Testis (tissue), 3 donors: ENCODE results near the gene CERS5. TPM values are rescaled to one million over a fixed set of nuclear protein-coding genes. Genes with fewer than 3 reads are reported as not detected.
A peak's percentile ranks its signal among the peaks of the same experiment; 100 is the strongest.

Experiments used
- DNase-seq: peaks from one replicate; pipeline ENCODE4 v3.0.0-alpha.2; 2019
- H3K27ac ChIP-seq, 2 donors: fragments of 200-600 bp; sonication (generic); one replicate each; pipeline ENCODE4 v1.5.1; 2019
- H3K27me3 ChIP-seq: fragments of 200-600 bp; sonication (generic); one replicate; pipeline ENCODE4 v1.5.1; 2019
- H3K36me3 ChIP-seq: fragments of 200-600 bp; sonication (generic); one replicate; pipeline ENCODE4 v1.5.1; 2017; ENCODE audit warnings: low read depth; ENCODE audit errors: missing control alignments
- H3K4me1 ChIP-seq: fragments of 200-600 bp; sonication (generic); one replicate; pipeline ENCODE4 v1.5.1; 2019
- H3K4me3 ChIP-seq, 2 donors: fragments of 200-600 bp; sonication (generic); one replicate each; pipeline ENCODE4 v1.5.1; 2017 to 2019
- H3K9me3 ChIP-seq: fragments of 200-600 bp; sonication (generic); one replicate; pipeline ENCODE4 v1.5.1; 2017
- POLR2A ChIP-seq: fragments of 450-650 bp; IDR thresholded peaks from one replicate; pipeline ENCODE4 v1.6.1; 2017; ENCODE audit warnings: antibody characterized with exemption, mild to moderate bottlenecking, moderate library complexity
- WGBS, 2 donors: methylation state at CpG; one replicate each; pipeline ENCODE4 v1.1.5; 2018; 5-methylcytosine and 5-hydroxymethylcytosine counted together
- intact Hi-C: fragments of 100-400 bp; cut with DNase I; formaldehyde crosslinking; loops from one replicate; pipeline ENCODE4 v1.15.1; 2023; ENCODE audit warnings: low total_unique reads
- polyA plus RNA-seq: library from polyadenylated mRNA; stranded (reverse); fragments of 350-450 nt; fragmentation: Illumina TruSeq; extraction: RNeasy Lipid Tissue Mini Kit (QIAGEN cat#74804); gene quantifications from one replicate; pipeline ENCODE4 v1.2.3, GENCODE V29; 2014; ENCODE audit warnings: low read depth, low replicate concordance; ENCODE audit not compliant: insufficient read depth
- total RNA-seq, 2 donors: library from RNA; depleted of rRNA; stranded (reverse); fragments of >200 nt; gene quantifications; one replicate each; pipeline ENCODE4 v1.2.3, GENCODE V29; 2016
- TF ChIP-seq, protein P1 (sequence below), 3 experiments: fragments of 450-650 bp in 2 of 3; fragments of 200-600 bp in 1 of 3; sonication (generic) in 1 of 3; IDR thresholded peaks; one replicate each; pipeline ENCODE4 v1.5.1; 2016 to 2019; ENCODE audit warnings: antibody characterized with exemption in 3 of 3, mild to moderate bottlenecking in 2 of 3, moderate library complexity in 1 of 3

Gene CERS5
- total and polyA plus RNA-seq, 3 donors from 2014 or later: 33.5 to 36.5 (median 34.3) TPM

GRCh38 chr12:50147281-50147680 lies 19.9 kb downstream of the CERS5 start:
- DNase-seq: no peak
- WGBS, 2 donors: 76 to 97% methylated on average over 4 of the region's 4 CpGs
- Histone ChIP-seq H3K9me3 (no peaks in the 10 kb centered on the region), H3K27me3 (no peaks in the 10 kb centered on the region), H3K4me1 (peaks cover 4% of the 10 kb centered on the region), H3K36me3 (no peaks in the 10 kb centered on the region), H3K4me3 (no peak overlapping the region), H3K27ac (no peak overlapping the region)
- no peak for TF ChIP-seq POLR2A
- TF ChIP-seq, protein P1, sequence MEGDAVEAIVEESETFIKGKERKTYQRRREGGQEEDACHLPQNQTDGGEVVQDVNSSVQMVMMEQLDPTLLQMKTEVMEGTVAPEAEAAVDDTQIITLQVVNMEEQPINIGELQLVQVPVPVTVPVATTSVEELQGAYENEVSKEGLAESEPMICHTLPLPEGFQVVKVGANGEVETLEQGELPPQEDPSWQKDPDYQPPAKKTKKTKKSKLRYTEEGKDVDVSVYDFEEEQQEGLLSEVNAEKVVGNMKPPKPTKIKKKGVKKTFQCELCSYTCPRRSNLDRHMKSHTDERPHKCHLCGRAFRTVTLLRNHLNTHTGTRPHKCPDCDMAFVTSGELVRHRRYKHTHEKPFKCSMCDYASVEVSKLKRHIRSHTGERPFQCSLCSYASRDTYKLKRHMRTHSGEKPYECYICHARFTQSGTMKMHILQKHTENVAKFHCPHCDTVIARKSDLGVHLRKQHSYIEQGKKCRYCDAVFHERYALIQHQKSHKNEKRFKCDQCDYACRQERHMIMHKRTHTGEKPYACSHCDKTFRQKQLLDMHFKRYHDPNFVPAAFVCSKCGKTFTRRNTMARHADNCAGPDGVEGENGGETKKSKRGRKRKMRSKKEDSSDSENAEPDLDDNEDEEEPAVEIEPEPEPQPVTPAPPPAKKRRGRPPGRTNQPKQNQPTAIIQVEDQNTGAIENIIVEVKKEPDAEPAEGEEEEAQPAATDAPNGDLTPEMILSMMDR (IDR thresholded peaks at IDR 0.05): no peak
- intact Hi-C loops: no loop called here

GRCh38 chr12:50145439-50145838 lies 21.7 kb downstream of the CERS5 start:
- DNase-seq: no peak
- H3K27me3 ChIP-seq: no peaks in the 10 kb centered on the region
- intact Hi-C loops: no loop called here
- H3K36me3 ChIP-seq: no peaks in the 10 kb centered on the region
- no peak overlapping the region for H3K27ac ChIP-seq
- 52 to 57% methylated on average over 2 of the region's 2 CpGs for WGBS, 2 donors
- TF ChIP-seq, protein P1 (IDR thresholded peaks at IDR 0.05): no peak
- TF ChIP-seq POLR2A: no peak
- no peaks in the 10 kb centered on the region for H3K9me3 ChIP-seq
- no peaks in the 10 kb centered on the region for H3K4me1 ChIP-seq
- H3K4me3 ChIP-seq: no peak overlapping the region

DNA sequence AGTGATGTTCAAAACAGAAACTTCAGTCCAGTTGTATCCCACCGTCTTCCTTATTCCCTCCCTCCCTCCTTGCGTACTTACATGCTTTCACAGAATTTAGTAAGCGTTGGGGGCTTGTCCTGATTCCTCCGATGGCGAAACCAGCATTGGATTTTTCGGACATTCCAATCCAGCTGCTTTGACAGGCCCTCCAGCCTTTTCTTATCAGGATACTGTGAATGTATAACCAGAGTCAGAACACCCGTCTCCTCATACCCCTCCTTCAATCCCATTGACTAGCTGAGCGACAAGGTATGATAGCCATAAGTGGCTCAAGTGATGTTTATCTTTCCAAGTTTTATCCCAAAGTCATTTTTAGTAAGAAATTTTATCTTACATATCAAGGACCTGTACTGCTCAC lies 24.2 kb downstream of the CERS5 start:
- Histone ChIP-seq H3K36me3 (no peaks in the 10 kb centered on the region), H3K4me3 (no peak overlapping the region), H3K4me1 (no peaks in the 10 kb centered on the region), H3K27me3 (no peaks in the 10 kb centered on the region), H3K27ac (no peak overlapping the region), H3K9me3 (no peaks in the 10 kb centered on the region)
- DNase-seq: no peak
- intact Hi-C loops: no loop called here
- WGBS, 2 donors: 88 to 93% methylated on average over 8 of the region's 8 CpGs
- no peak for TF ChIP-seq POLR2A
- TF ChIP-seq, protein P1 (IDR thresholded peaks at IDR 0.05): no peak

GRCh38 chr12:50132505-50133135 lies 34.5 kb downstream of the CERS5 start:
- Histone ChIP-seq H3K4me1 (no peaks in the 10 kb centered on the region), H3K27ac (no peak overlapping the region), H3K27me3 (no peaks in the 10 kb centered on the region), H3K36me3 (no peaks in the 10 kb centered on the region), H3K9me3 (no peaks in the 10 kb centered on the region), H3K4me3 (no peak overlapping the region)
- no peak for TF ChIP-seq POLR2A
- TF ChIP-seq, protein P1 (IDR thresholded peaks at IDR 0.05): peak in 2 of 3 experiments; percentile 28 to 63
- intact Hi-C loops: no loop called here
- WGBS, 2 donors: 74 to 82% methylated on average over 2 of the region's 2 CpGs
- no peak for DNase-seq

- TF ChIP-seq, protein P1 (IDR thresholded peaks at IDR 0.05): no peak
- no peak for TF ChIP-seq POLR2A
- DNase-seq: no peak
- Histone ChIP-seq H3K9me3 (no peaks in the 10 kb centered on the region), H3K27me3 (no peaks in the 10 kb centered on the region), H3K4me1 (no peaks in the 10 kb centered on the region), H3K27ac (no peak overlapping the region), H3K4me3 (no peak overlapping the region), H3K36me3 (no peaks in the 10 kb centered on the region)
- WGBS, 2 donors: 74 to 77% methylated on average over 4 of the region's 4 CpGs
- intact Hi-C loops: no loop called here
These were observed 37.9 kb downstream of the CERS5 start for GRCh38 chr12:50129290-50129689.
